ENCODE results near the gene DPM1. TPM values are rescaled to one million over a fixed set of nuclear protein-coding genes. Genes with fewer than 3 reads are reported as not detected.

Gene DPM1
- polyA plus RNA-seq, 1 of the 3 experiments (the other 2 are of a cell fraction) = 72.1 TPM

- Histone ChIP-seq H3K4me1 (ENCODE audit: control insufficient read depth in 1 of 2, insufficient read depth in 2 of 2, low read depth in 1 of 2, low read length in 1 of 2) (peaks cover 18 to 22% of the 10 kb centered on the region in 2 experiments), H3K27me3 (ENCODE audit: insufficient read depth) (no peaks in the 10 kb centered on the region), H3K36me3 (replicated peaks in 1 of 2; ENCODE audit: control insufficient read depth in 1 of 2, insufficient read depth in 2 of 2, low read length in 1 of 2) (peaks cover 29 to 40% of the 10 kb centered on the region in 2 experiments), H2AFZ (ENCODE audit: low read depth) (peak within 1 kb of the TSS; percentile 86), H3K4me3 (ENCODE audit: low read depth in 2 of 2, low read length in 1 of 2) (peak within 1 kb of the TSS; percentile 98 to 100), H3K9me2 (no peaks in the 10 kb centered on the region), H3K9me3 (no peaks in the 10 kb centered on the region), H3K4me2 (peak within 1 kb of the TSS; percentile 93), H3K9ac (peak within 1 kb of the TSS; percentile 98), H3F3A (replicated peaks; ENCODE audit: insufficient read depth) (peaks cover 8% of the 10 kb centered on the region), H4K20me1 (ENCODE audit: insufficient read depth) (peaks cover 41% of the 10 kb centered on the region), H3K27ac (ENCODE audit: low read depth in 2 of 2, low read length in 1 of 2) (peak within 1 kb of the TSS; percentile 91 to 96), H3K79me2 (ENCODE audit: insufficient read depth) (peaks cover 85% of the 10 kb centered on the region)
- DNase-seq = peak; percentile 86
- CTCF ChIA-PET = interaction anchor here (0.9 to 4.2 kb wide), 7 partner anchors 28 to 295 kb away, joined by 3 to 29 read pairs (median 6); partner anchors contain the start of genes ADNP and BCAS4
- 5% methylated on average over 49 of the region's 67 CpGs for WGBS (ENCODE audit: low lambda C conversion rate)
- TF ChIP-seq RCOR1 (IDR thresholded peaks at IDR 0.05; ENCODE audit: low read length) (0 out of 2 replicates have a peak, but pooled peaks have one; percentile 7), MAX (IDR thresholded peaks at IDR 0.05; ENCODE audit: low read depth) (peak; percentile 26), RFX5 (IDR thresholded peaks at IDR 0.05; ENCODE audit: low read length) (no peak), YY1 (IDR thresholded peaks at IDR 0.05; ENCODE audit: low read depth) (peak; percentile 90), MXI1 (IDR thresholded peaks at IDR 0.05; ENCODE audit: low read depth, low read length) (peak; percentile 87; the same call in 1 of the 2 replicates), USF2 (IDR thresholded peaks at IDR 0.05; ENCODE audit: borderline replicate concordance, low read depth, low read length) (no peak), FOSL2 (IDR thresholded peaks at IDR 0.05; ENCODE audit: borderline replicate concordance, low read depth) (no peak), SMC3 (IDR thresholded peaks at IDR 0.05; ENCODE audit: low read depth, low read length) (no peak), JUND (IDR thresholded peaks at IDR 0.05) (0 out of 2 replicates have a peak, but pooled peaks have one; percentile 13), ELF1 (IDR thresholded peaks at IDR 0.05) (peak; percentile 61; the same call in 1 of the 2 replicates), EP300 (IDR thresholded peaks at IDR 0.05; ENCODE audit: borderline replicate concordance in 1 of 2, low read depth in 1 of 2, low read length in 1 of 2) (0 out of 4 replicates have a peak, but pooled peaks of 1 of the 2 experiments have one; percentile 32), SIN3A (IDR thresholded peaks at IDR 0.05; ENCODE audit: borderline replicate concordance, low read depth, low read length) (0 out of 2 replicates have a peak, but pooled peaks have one; percentile 0), GATA2 (CRISPR knock-in tag; IDR thresholded peaks at IDR 0.05) (no peak), PBX3 (IDR thresholded peaks at IDR 0.05) (no peak), POLR2AphosphoS5 (IDR thresholded peaks at IDR 0.05; ENCODE audit: low read depth, low read length) (no peak), RAD21 (IDR thresholded peaks at IDR 0.05; ENCODE audit: low read length) (no peak), RXRA (IDR thresholded peaks at IDR 0.05; ENCODE audit: borderline replicate concordance, low read depth) (no peak), GABPA (IDR thresholded peaks at IDR 0.05; ENCODE audit: low read depth) (peak; percentile 93), MEF2A (IDR thresholded peaks at IDR 0.05; ENCODE audit: borderline replicate concordance, low read depth) (no peak), TCF12 (IDR thresholded peaks at IDR 0.05) (no peak), IRF3 (IDR thresholded peaks at IDR 0.05; ENCODE audit: low read depth, low read length) (peak; percentile 21; the same call in 1 of the 2 replicates)
- POLR2A ChIA-PET = interaction anchor here (1.3 to 2.4 kb wide), 4 partner anchors 11 to 168 kb away, joined by 5 to 25 read pairs (median 10); partner anchors contain the start of genes ADNP and BCAS4
These were observed 547 bp upstream of the DPM1 start, which contains the start of gene MOCS3 for GRCh38 chr20:50958615-50959542. MOCS3 (plus strand) TSS chr20:50958818; CDS start chr20:50958843, 25 bp downstream.

All from SK-N-SH (cell line).